Measurements from ENCODE around the gene LDLRAP1.
"Not testable (repeated sequence)": the region's sequence is repeated elsewhere in the genome, so short reads cannot be mapped to it uniquely, and the experiment has no call there.

LDLRAP1 gene

GRCh38 chr1:25579292-25580252 is 36.2 kb downstream of the LDLRAP1 start:
- Histone ChIP-seq H3K4me3 (no peak overlapping the region), H3K4me1 (peaks cover 0 to 11% (median 10%) of the 10 kb centered on the region in 10 experiments; a peak in 16 of 20 replicates)
- TF ChIP-seq Cebpa-rat (IDR thresholded peaks at IDR 0.05): no peak

GRCh38 chr1:25580927-25581326 is 37.5 kb downstream of the LDLRAP1 start:
- Histone ChIP-seq H3K27ac (no peak overlapping the region), H3K4me1 (peaks cover 0 to 25% (median 23%) of the 10 kb centered on the region in 10 experiments; a peak in 17 of 20 replicates), H3K4me2 (peak overlapping the region in 1 of 11 experiments; percentile 16; a peak in 1 of 22 replicates), H4K20me1 (no peaks in the 10 kb centered on the region; a peak in 1 of 22 replicates), H3K4me3 (no peak overlapping the region), H3K36me3 (no peaks in the 10 kb centered on the region), H3K27me3 (0 out of 22 replicates have a peak, but pooled peaks cover 0 to 4% (median 0%) of the 10 kb centered on the region in 11 experiments), H3K9me3 (replicated peaks in 1 of 11) (peaks cover 0 to 12% (median 0%) of the 10 kb centered on the region in 11 experiments; a peak in 4 of 22 replicates), H3K9ac (no peak overlapping the region)
- no peak for TF ChIP-seq Cebpa-rat (IDR thresholded peaks at IDR 0.05)

More at GRCh38 chr1:25579292-25580252, 36.2 kb downstream of the LDLRAP1 start:
- Histone ChIP-seq H3K36me3 (no peaks in the 10 kb centered on the region), H3K27me3 (0 out of 22 replicates have a peak, but pooled peaks cover 0 to 4% (median 0%) of the 10 kb centered on the region in 11 experiments), H3K27ac (no peak overlapping the region), H4K20me1 (no peaks in the 10 kb centered on the region; a peak in 1 of 22 replicates), H3K9me3 (replicated peaks in 1 of 11) (peaks cover 0 to 12% (median 0%) of the 10 kb centered on the region in 11 experiments; a peak in 4 of 22 replicates), H3K4me2 (no peak overlapping the region), H3K9ac (0 out of 22 replicates have a peak overlapping the region, but pooled peaks of 1 of the 11 experiments have one; percentile 13)

GRCh38 chr1:25581764-25582163 is 38.4 kb downstream of the LDLRAP1 start:
- H3K4me1 ChIP-seq: peaks cover 0 to 30% (median 25%) of the 10 kb centered on the region in 10 experiments; a peak in 17 of 20 replicates
- H3K27ac ChIP-seq: no peak overlapping the region
- H3K36me3 ChIP-seq: no peaks in the 10 kb centered on the region
- TF ChIP-seq Cebpa-rat (IDR thresholded peaks at IDR 0.05): no peak
- H3K9me3 ChIP-seq (replicated peaks in 1 of 11): peaks cover 0 to 12% (median 0%) of the 10 kb centered on the region in 11 experiments; a peak in 4 of 22 replicates
- 0 out of 22 replicates have a peak, but pooled peaks cover 0 to 4% (median 0%) of the 10 kb centered on the region in 11 experiments for H3K27me3 ChIP-seq
- no peak overlapping the region for H3K4me2 ChIP-seq
- H4K20me1 ChIP-seq: no peaks in the 10 kb centered on the region; a peak in 1 of 22 replicates
- H3K9ac ChIP-seq: no peak overlapping the region
- H3K4me3 ChIP-seq: no peak overlapping the region

GRCh38 chr1:25583519-25584370 is 40.3 kb downstream of the LDLRAP1 start:
- no peak overlapping the region for H3K9ac ChIP-seq
- 0 out of 22 replicates have a peak, but pooled peaks cover 0 to 4% (median 0%) of the 10 kb centered on the region in 11 experiments for H3K27me3 ChIP-seq
- TF ChIP-seq Cebpa-rat (IDR thresholded peaks at IDR 0.05): no peak
- H3K9me3 ChIP-seq (replicated peaks in 1 of 11): peaks cover 0 to 12% (median 0%) of the 10 kb centered on the region in 11 experiments; a peak in 4 of 22 replicates
- peak overlapping the region in 8 of 11 experiments; percentile 37 to 81 (median 66); a peak in 15 of 22 replicates for H3K4me2 ChIP-seq
- no peaks in the 10 kb centered on the region for H4K20me1 ChIP-seq
- H3K4me3 ChIP-seq: no peak overlapping the region
- H3K36me3 ChIP-seq: no peaks in the 10 kb centered on the region
- H3K4me1 ChIP-seq: peaks cover 0 to 30% (median 25%) of the 10 kb centered on the region in 10 experiments; a peak in 17 of 20 replicates
- no peak overlapping the region for H3K27ac ChIP-seq

- H4K20me1 ChIP-seq: no peaks in the 10 kb centered on the region
- TF ChIP-seq Cebpa-rat (IDR thresholded peaks at IDR 0.05): no peak
- no peaks in the 10 kb centered on the region for H3K36me3 ChIP-seq
- no peak overlapping the region for H3K9ac ChIP-seq
- no peak overlapping the region for H3K27ac ChIP-seq
- H3K9me3 ChIP-seq (replicated peaks in 1 of 11): peaks cover 0 to 12% (median 0%) of the 10 kb centered on the region in 11 experiments; a peak in 4 of 22 replicates
- H3K27me3 ChIP-seq: 0 out of 22 replicates have a peak, but pooled peaks cover 0 to 4% (median 0%) of the 10 kb centered on the region in 11 experiments
- H3K4me2 ChIP-seq: peak overlapping the region in 5 of 11 experiments; percentile 38 to 81 (median 75); a peak in 9 of 22 replicates
- peaks cover 0 to 35% (median 27%) of the 10 kb centered on the region in 10 experiments; a peak in 16 of 20 replicates for H3K4me1 ChIP-seq
- no peak overlapping the region for H3K4me3 ChIP-seq
Measured at GRCh38 chr1:25586181-25586588, 42.8 kb downstream of the LDLRAP1 start.

GRCh38 chr1:25587290-25587689 is 43.9 kb downstream of the LDLRAP1 start:
- Histone ChIP-seq H3K4me3 (no peak overlapping the region), H3K27ac (no peak overlapping the region), H3K27me3 (0 out of 22 replicates have a peak, but pooled peaks cover 0 to 4% (median 0%) of the 10 kb centered on the region in 11 experiments), H3K4me1 (peaks cover 0 to 35% (median 27%) of the 10 kb centered on the region in 10 experiments; a peak in 15 of 20 replicates), H3K9me3 (replicated peaks in 1 of 11) (peaks cover 0 to 12% (median 0%) of the 10 kb centered on the region in 11 experiments; a peak in 4 of 22 replicates), H3K9ac (no peak overlapping the region), H4K20me1 (no peaks in the 10 kb centered on the region), H3K4me2 (no peak overlapping the region), H3K36me3 (no peaks in the 10 kb centered on the region)
- no peak for TF ChIP-seq Cebpa-rat (IDR thresholded peaks at IDR 0.05)

- not testable (repeated sequence) for H3K4me2 ChIP-seq; H3K9ac ChIP-seq; H3K27me3 ChIP-seq; H3K27ac ChIP-seq; H3K9me3 ChIP-seq (replicated peaks in 1 of 11); H3K36me3 ChIP-seq; H3K4me3 ChIP-seq; H4K20me1 ChIP-seq
- peaks cover 0 to 35% (median 27%) of the 10 kb centered on the region in 10 experiments; a peak in 15 of 20 replicates for H3K4me1 ChIP-seq
Measured at GRCh38 chr1:25588224-25588623, 44.8 kb downstream of the LDLRAP1 start.

- H3K4me1 ChIP-seq: peaks cover 0 to 33% (median 25%) of the 10 kb centered on the region in 10 experiments; a peak in 15 of 20 replicates
- H3K4me3 ChIP-seq; H3K27me3 ChIP-seq; H3K9ac ChIP-seq; H3K36me3 ChIP-seq; H3K4me2 ChIP-seq; H3K27ac ChIP-seq; H3K9me3 ChIP-seq (replicated peaks in 1 of 11); H4K20me1 ChIP-seq: not testable (repeated sequence)
Measured at GRCh38 chr1:25588786-25589185, 45.4 kb downstream of the LDLRAP1 start.
